Effector memory CD4-positive, alpha-beta T cell (primary cell): ENCODE measurements around the gene CIP2A.

ENCODE experiments used
- DNase-seq, 3 donors: peaks; one replicate each; pipeline ENCODE4 v3.0.0-alpha.2; 2020
- H3K27ac ChIP-seq: 2 replicates; pipeline ENCODE4 v1.7.0; 2013; ENCODE audit warnings: mild to moderate bottlenecking, low read length, moderate library complexity; ENCODE audit not compliant: insufficient read depth, poor library complexity, severe bottlenecking
- H3K27me3 ChIP-seq: replicated peaks from 2 replicates; pipeline ENCODE4 v1.7.0; 2013; ENCODE audit warnings: mild to moderate bottlenecking, low read length; ENCODE audit not compliant: insufficient read depth, control insufficient read depth, poor library complexity, severe bottlenecking
- H3K36me3 ChIP-seq: 2 replicates; pipeline ENCODE4 v1.7.0; 2013; ENCODE audit warnings: mild to moderate bottlenecking, low read length, moderate library complexity; ENCODE audit not compliant: control insufficient read depth, insufficient read depth
- H3K4me1 ChIP-seq: 2 replicates; pipeline ENCODE4 v1.7.0; 2013; ENCODE audit warnings: low read length, mild to moderate bottlenecking; ENCODE audit not compliant: control insufficient read depth, insufficient read depth, poor library complexity, severe bottlenecking
- H3K4me3 ChIP-seq: 2 replicates; pipeline ENCODE4 v1.7.0; 2013; ENCODE audit warnings: low read length, low read depth, mild to moderate bottlenecking; ENCODE audit not compliant: insufficient read depth, poor library complexity, severe bottlenecking
- H3K9me3 ChIP-seq: 2 replicates; pipeline ENCODE4 v1.7.0; 2013; ENCODE audit warnings: mild to moderate bottlenecking, low read length, moderate library complexity; ENCODE audit not compliant: control insufficient read depth

CIP2A gene

DNA sequence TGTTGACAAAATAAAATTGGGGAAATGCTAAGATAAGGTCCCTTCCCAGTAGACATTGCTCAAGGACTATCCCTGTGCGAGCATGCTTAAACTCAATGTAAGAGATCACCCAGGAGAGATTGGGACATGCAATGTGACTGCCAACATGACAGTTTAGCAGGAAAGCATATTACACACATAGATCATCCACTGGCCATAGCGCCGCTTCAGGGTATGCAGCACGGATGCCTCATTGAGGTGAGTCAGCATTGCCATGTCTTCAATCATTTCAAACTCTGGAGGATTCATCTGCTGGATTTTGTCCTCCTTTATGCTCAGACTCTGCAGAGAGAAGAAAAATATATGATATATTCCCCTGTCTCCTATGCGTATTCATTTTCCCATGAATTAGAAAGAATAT is 87.7 kb downstream of the CIP2A start:
- H3K4me3 ChIP-seq = no peak overlapping the region
- DNase-seq = no peak
- H3K27ac ChIP-seq = no peak overlapping the region
- no peaks in the 10 kb centered on the region for H3K9me3 ChIP-seq
- no peaks in the 10 kb centered on the region for H3K4me1 ChIP-seq
- H3K27me3 ChIP-seq = no peaks in the 10 kb centered on the region
- no peaks in the 10 kb centered on the region for H3K36me3 ChIP-seq

DNA sequence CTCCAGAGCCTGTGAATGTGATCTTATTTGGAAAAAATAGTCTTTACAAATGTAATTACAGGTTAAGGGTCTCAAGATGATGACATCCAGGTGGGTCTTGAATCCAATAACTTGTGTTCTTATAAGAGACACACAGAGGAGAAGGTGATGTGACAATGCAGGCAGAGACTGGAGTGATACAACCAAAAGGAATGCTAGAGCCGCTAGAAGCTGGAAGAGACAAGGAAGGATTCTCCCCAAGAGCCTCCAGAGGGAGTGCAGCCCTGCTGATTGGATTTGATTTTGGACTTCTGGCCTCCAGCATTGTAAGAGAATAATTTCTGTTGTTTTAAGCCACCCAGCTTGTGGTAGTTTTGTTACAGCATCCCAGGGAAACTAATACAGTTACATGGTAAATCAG is 88.5 kb downstream of the CIP2A start:
- Histone ChIP-seq H3K27ac (no peak overlapping the region), H3K4me3 (no peak overlapping the region), H3K4me1 (no peaks in the 10 kb centered on the region), H3K27me3 (no peaks in the 10 kb centered on the region), H3K9me3 (no peaks in the 10 kb centered on the region), H3K36me3 (no peaks in the 10 kb centered on the region)
- no peak for DNase-seq
